Lower leg skin (tissue), 3 donors: Measurements from ENCODE around the gene CLHC1.
"Not testable (repeated sequence)": the region's sequence is repeated elsewhere in the genome, so short reads cannot be mapped to it uniquely, and the experiment has no call there.

Experiments
- POLR2A ChIP-seq, 2 donors: fragments of 450-650 bp; IDR thresholded peaks; one replicate each; pipeline ENCODE4 v1.6.1; 2016 to 2017; ENCODE audit warnings: antibody characterized with exemption in 2 of 2, mild to moderate bottlenecking in 1 of 2, moderate library complexity in 1 of 2
- TF ChIP-seq, protein P1 (sequence below), 3 donors: fragments of 450-650 bp; IDR thresholded peaks; one replicate each; pipeline ENCODE4 v1.5.1; 2016; ENCODE audit warnings: antibody characterized with exemption in 3 of 3, mild to moderate bottlenecking in 3 of 3, moderate library complexity in 2 of 3

DNA sequence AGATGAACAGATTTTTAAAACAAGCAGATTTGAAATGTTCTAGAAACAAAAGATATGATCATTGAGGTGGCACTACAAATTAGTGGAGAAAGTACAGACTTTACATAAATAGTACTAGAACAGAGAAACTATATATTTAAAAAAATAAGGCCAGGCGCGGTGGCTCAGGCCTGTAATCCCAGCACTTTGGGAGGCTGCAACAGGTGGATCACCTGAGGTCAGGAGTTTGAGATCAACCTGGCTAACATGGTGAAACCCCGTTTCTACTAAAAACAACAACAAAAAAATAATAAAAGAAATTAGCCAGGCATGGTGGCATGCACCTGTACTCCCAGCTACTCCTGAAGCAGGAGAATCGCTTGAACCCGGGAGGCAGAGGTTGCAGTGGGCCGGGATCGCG lies 45.3 kb downstream of the CLHC1 start:
- TF ChIP-seq POLR2A (IDR thresholded peaks at IDR 0.05) = not testable (repeated sequence)
- TF ChIP-seq, protein P1, sequence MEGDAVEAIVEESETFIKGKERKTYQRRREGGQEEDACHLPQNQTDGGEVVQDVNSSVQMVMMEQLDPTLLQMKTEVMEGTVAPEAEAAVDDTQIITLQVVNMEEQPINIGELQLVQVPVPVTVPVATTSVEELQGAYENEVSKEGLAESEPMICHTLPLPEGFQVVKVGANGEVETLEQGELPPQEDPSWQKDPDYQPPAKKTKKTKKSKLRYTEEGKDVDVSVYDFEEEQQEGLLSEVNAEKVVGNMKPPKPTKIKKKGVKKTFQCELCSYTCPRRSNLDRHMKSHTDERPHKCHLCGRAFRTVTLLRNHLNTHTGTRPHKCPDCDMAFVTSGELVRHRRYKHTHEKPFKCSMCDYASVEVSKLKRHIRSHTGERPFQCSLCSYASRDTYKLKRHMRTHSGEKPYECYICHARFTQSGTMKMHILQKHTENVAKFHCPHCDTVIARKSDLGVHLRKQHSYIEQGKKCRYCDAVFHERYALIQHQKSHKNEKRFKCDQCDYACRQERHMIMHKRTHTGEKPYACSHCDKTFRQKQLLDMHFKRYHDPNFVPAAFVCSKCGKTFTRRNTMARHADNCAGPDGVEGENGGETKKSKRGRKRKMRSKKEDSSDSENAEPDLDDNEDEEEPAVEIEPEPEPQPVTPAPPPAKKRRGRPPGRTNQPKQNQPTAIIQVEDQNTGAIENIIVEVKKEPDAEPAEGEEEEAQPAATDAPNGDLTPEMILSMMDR (IDR thresholded peaks at IDR 0.05) = not testable (repeated sequence)
